HepG2 (cell line): ENCODE results near the gene WDR53. TPM values are rescaled to one million over a fixed set of nuclear protein-coding genes. Genes with fewer than 3 reads are reported as not detected.

Experiments
- ATAC-seq: fragments of 200-7000 bp; cut with Tn5 transposase; 3 replicates; pipeline ENCODE4 v1.9.1; 2020; ENCODE audit warnings: mild to moderate bottlenecking, moderate library complexity
- BruUV-seq: library from RNA; stranded (reverse); fragments of 400-500 nt; replicated peaks from 2 replicates; lab custom pipeline; 2021; lab: Mats Ljungman, UMichigan
- CTCF ChIA-PET: fragments of 300-600 bp; formaldehyde crosslinking; extraction: SDS; loops from one replicate; lab custom pipeline; 2021; ENCODE audit warnings: low total read pairs, inconsistent platforms, low intra/inter-chr PET ratio; lab: Yijun Ruan, JAX
- POLR2A ChIA-PET: fragments of 350-600 bp; sonication (Branson Sonifier 250); formaldehyde crosslinking; loops from one replicate; lab custom pipeline; 2020; ENCODE audit warnings: antibody characterized with exemption, inconsistent platforms; lab: Yijun Ruan, JAX
- DNase-seq: peaks from one replicate; pipeline ENCODE4 v3.0.0-alpha.2; 2015; ENCODE audit warnings: low spot score
- FAIRE-seq: peaks from 3 replicates; lab custom pipeline; 2011; peaks lifted over from hg19 to GRCh38; lab: Jason Lieb, UNC
- H2AFZ ChIP-seq: one replicate; pipeline ENCODE4 v1.6.1; 2011; ENCODE audit warnings: low read length, inconsistent platforms
- H3K27ac ChIP-seq: fragments of 300-600 bp; 3 replicates; pipeline ENCODE4 v1.8.0; 2011; ENCODE audit warnings: mixed run types, mild to moderate bottlenecking, mixed read lengths, low read length, inconsistent platforms; ENCODE audit not compliant: insufficient read depth; ENCODE audit errors: extremely low read length
- H3K27me3 ChIP-seq, 2 experiments: fragments of 200-600 bp in 1 of 2; 2 replicates in 1 of 2; 3 replicates in 1 of 2; pipeline versions ENCODE4 v1.6.0 to v1.8.0; 2011; ENCODE audit warnings: low read length in 2 of 2, mild to moderate bottlenecking in 2 of 2, moderate library complexity in 2 of 2, inconsistent platforms in 1 of 2; ENCODE audit not compliant: insufficient read depth in 2 of 2, control insufficient read depth in 1 of 2
- H3K36me3 ChIP-seq, 2 experiments: fragments of 200-600 bp in 1 of 2; replicated peaks in 1 of 2; 2 replicates in 1 of 2; 3 replicates in 1 of 2; pipeline versions ENCODE4 v1.5.1 to v1.8.0; 2011; ENCODE audit warnings: low read length in 2 of 2, inconsistent platforms in 1 of 2; ENCODE audit not compliant: insufficient read depth in 2 of 2, control insufficient read depth in 1 of 2
- H3K4me1 ChIP-seq: 2 replicates; pipeline ENCODE4 v1.5.1; 2012; ENCODE audit warnings: low read length, inconsistent platforms; ENCODE audit not compliant: insufficient read depth
- H3K4me2 ChIP-seq: 2 replicates; pipeline ENCODE4 v1.6.0; 2011; ENCODE audit warnings: low read depth, low read length, inconsistent platforms
- H3K4me3 ChIP-seq, 3 experiments: fragments of 200-600 bp in 1 of 3; sonication (generic), shearing (Covaris generic) in 1 of 3; replicated peaks in 1 of 3; 2 replicates each; pipeline ENCODE4 v1.5.1; 2011 to 2016; ENCODE audit warnings: low read length in 3 of 3, inconsistent platforms in 2 of 3, low read depth in 2 of 3, mild to moderate bottlenecking in 2 of 3, control low read depth in 1 of 3, mixed read lengths in 1 of 3; ENCODE audit not compliant: insufficient read depth in 1 of 3
- H3K79me2 ChIP-seq: one replicate; pipeline ENCODE4 v1.6.1; 2011; ENCODE audit warnings: low read length, inconsistent platforms; ENCODE audit not compliant: insufficient read depth
- H3K9ac ChIP-seq: 2 replicates; pipeline ENCODE4 v1.6.0; 2011; ENCODE audit warnings: mild to moderate bottlenecking, low read depth, low read length, inconsistent platforms; ENCODE audit not compliant: insufficient read depth
- H3K9me3 ChIP-seq: 2 replicates; pipeline ENCODE4 v1.5.1; 2012; ENCODE audit warnings: mild to moderate bottlenecking, low read length
- H4K20me1 ChIP-seq: 2 replicates; pipeline ENCODE4 v1.6.0; 2011; ENCODE audit warnings: inconsistent platforms, mild to moderate bottlenecking, low read length, moderate library complexity; ENCODE audit not compliant: insufficient read depth
- JUN ChIP-seq: sonication (generic); formaldehyde crosslinking; IDR thresholded peaks from 2 replicates; pipeline ENCODE4 v1.4.0; 2020; ENCODE audit warnings: mild to moderate bottlenecking, missing genetic modification reagents
- MAFF ChIP-seq: IDR thresholded peaks from 2 replicates; pipeline ENCODE4 v1.6.1; 2011; ENCODE audit warnings: low read depth, low read length, improper control_type of control experiment
- MAFK ChIP-seq, 2 experiments: IDR thresholded peaks in 1 of 2; conservative IDR thresholded peaks in 1 of 2; 2 replicates each; pipeline ENCODE4 v1.6.1; 2011; ENCODE audit warnings: improper control_type of control experiment in 2 of 2, low read length in 2 of 2
- NFIC ChIP-seq: IDR thresholded peaks from 2 replicates; pipeline ENCODE4 v1.6.1; 2012; ENCODE audit warnings: mild to moderate bottlenecking, low read length, inconsistent platforms
- NR2F6 ChIP-seq, 2 experiments: IDR thresholded peaks; 2 replicates each; pipeline ENCODE4 v1.6.1; 2016; ENCODE audit warnings: antibody characterized with exemption in 1 of 2, mild to moderate bottlenecking in 1 of 2
- PBX3 ChIP-seq: sonication (generic); formaldehyde crosslinking; IDR thresholded peaks from 2 replicates; pipeline ENCODE4 v1.8.1; 2023; ENCODE audit warnings: missing genetic modification reagents, inconsistent platforms, borderline replicate concordance
- TBX2 ChIP-seq: sonication (generic); formaldehyde crosslinking; IDR thresholded peaks from 2 replicates; pipeline ENCODE4 v1.5.0; 2020; ENCODE audit warnings: missing genetic modification reagents, mild to moderate bottlenecking, borderline replicate concordance
- UBTF ChIP-seq: sonication (generic); formaldehyde crosslinking; IDR thresholded peaks from 2 replicates; pipeline ENCODE4 v1.4.0; 2020; ENCODE audit warnings: mild to moderate bottlenecking, missing genetic modification reagents
- ZBTB34 ChIP-seq: sonication (generic); formaldehyde crosslinking; IDR thresholded peaks from 2 replicates; pipeline ENCODE4 v1.8.0; 2022; ENCODE audit warnings: mild to moderate bottlenecking, missing genetic modification reagents
- ZNF598 ChIP-seq: sonication (generic); formaldehyde crosslinking; IDR thresholded peaks from 2 replicates; pipeline ENCODE4 v1.5.1; 2020; ENCODE audit warnings: mild to moderate bottlenecking, missing genetic modification reagents, borderline replicate concordance
- ZNF784 ChIP-seq: sonication (generic); formaldehyde crosslinking; IDR thresholded peaks from 2 replicates; pipeline ENCODE4 v1.5.1; 2020; ENCODE audit warnings: missing genetic modification reagents, mild to moderate bottlenecking, borderline replicate concordance
- ZNF883 ChIP-seq: sonication (generic); formaldehyde crosslinking; IDR thresholded peaks from 2 replicates; pipeline ENCODE4 v1.5.1; 2020; ENCODE audit warnings: mild to moderate bottlenecking, missing genetic modification reagents; ENCODE audit errors: not compliant biosample characterization
- WGBS: methylation state at CpG from one replicate; pipeline ENCODE4 v1.1.6; 2017; ENCODE audit warnings: low lambda C conversion rate; 5-methylcytosine and 5-hydroxymethylcytosine counted together
- in situ Hi-C: cut with HindIII; loops from 2 replicates; pipeline ENCODE4 v1.10.0; 2017; ENCODE audit warnings: low pct_unique_long_range_greater_than_20kb; ENCODE audit not compliant: extremely low pct_ligation_motif_present
- intact Hi-C: fragments of 100-400 bp; cut with micrococcal nuclease; formaldehyde crosslinking; loops from one replicate; pipeline ENCODE4 v1.10.0; 2022; ENCODE audit not compliant: unreplicated experiment
- polyA plus RNA-seq, 8 experiments: library from polyadenylated mRNA; depleted of rRNA in 3 of 8; stranded (reverse) in 7 of 8; unstranded in 1 of 8; fragments of >200 nt; fragmentation: Illumina TruSeq in 4 of 8; extraction: Trizol in 4 of 8; gene quantifications; 2 replicates each; pipeline versions ENCODE4 v1.2.1 to v1.2.3, GENCODE V29; 2011 to 2016; ENCODE audit warnings: low read depth in 4 of 8, missing spikeins in 1 of 8, mixed read lengths in 1 of 8; ENCODE audit not compliant: insufficient read depth in 1 of 8
- total RNA-seq, 5 experiments: library from RNA; depleted of rRNA; stranded (reverse); fragments of >200 nt; fragmentation: Illumina TruSeq; extraction: Trizol; gene quantifications; 2 replicates each; pipeline ENCODE4 v1.2.3, GENCODE V29; 2016; ENCODE audit warnings: low read depth in 1 of 5

The WDR53 gene
- total and polyA plus RNA-seq, 2 of the 13 experiments (the other 11 are each of a cell fraction or from before 2014, with no cell fraction given) = 3.5 to 7.7 TPM

- ChIA-PET POLR2A (no interaction called here), CTCF (no interaction called here)
- Histone ChIP-seq H3K4me2 (no peak overlapping the region), H3K4me1 (peaks cover 9% of the 10 kb centered on the region), H3K27ac (no peak overlapping the region), H3K9ac (no peak overlapping the region), H4K20me1 (no peaks in the 10 kb centered on the region), H3K4me3 (no peak overlapping the region), H3K79me2 (peaks cover 13% of the 10 kb centered on the region), H3K9me3 (no peaks in the 10 kb centered on the region), H3K36me3 (peaks cover 2 to 6% of the 10 kb centered on the region in 2 experiments; a peak in 1 of 5 replicates), H3K27me3 (peaks cover 0 to 3% of the 10 kb centered on the region in 2 experiments; a peak in 1 of 5 replicates), H2AFZ (no peak overlapping the region)
- no peak for ATAC-seq
- FAIRE-seq = no peak
- 98% methylated on average over 9 of the region's 9 CpGs for WGBS
- in situ Hi-C loops = no loop called here
- DNase-seq = no peak
- intact Hi-C loops = no loop called here
- no peak for TF ChIP-seq ZNF784
- TF ChIP-seq NR2F6 (IDR thresholded peaks at IDR 0.05) = no peak
- TF ChIP-seq NR2F6 (CRISPR knock-in tag; IDR thresholded peaks at IDR 0.05) = no peak
- peak; percentile 70 for TF ChIP-seq MAFF
- peak; percentile 65 to 79; a peak in 3 of 4 replicates for TF ChIP-seq MAFK (conservative IDR thresholded peaks at IDR 0.05 in 1 of 2, IDR thresholded peaks at IDR 0.05 in 1 of 2; ENCODE audit: low read length in 2 of 2)
- no TSS peak for BruUV-seq
Observed at GRCh38 chr3:196563721-196564225, 4.6 kb downstream of the WDR53 start.

- no peak for DNase-seq
- Histone ChIP-seq H3K27ac (no peak overlapping the region), H3K79me2 (no peaks in the 10 kb centered on the region), H3K36me3 (peaks cover 2 to 6% of the 10 kb centered on the region in 2 experiments; a peak in 1 of 5 replicates), H3K4me2 (no peak overlapping the region), H3K4me3 (no peak overlapping the region), H2AFZ (no peak overlapping the region), H3K4me1 (no peaks in the 10 kb centered on the region), H3K9ac (no peak overlapping the region), H4K20me1 (no peaks in the 10 kb centered on the region), H3K9me3 (no peaks in the 10 kb centered on the region), H3K27me3 (no peaks in the 10 kb centered on the region)
- in situ Hi-C loops (no loop called here), intact Hi-C loops (no loop called here)
- POLR2A ChIA-PET = no interaction called here
- no peak for ATAC-seq
- WGBS = 79% methylated on average over 3 of the region's 3 CpGs
- CTCF ChIA-PET = no interaction called here
- no TSS peak for BruUV-seq
- FAIRE-seq = no peak
- no peak for TF ChIP-seq PBX3 (CRISPR knock-in tag)
- no peak for TF ChIP-seq NFIC
- TF ChIP-seq JUN (CRISPR knock-in tag) = no peak
- no peak for TF ChIP-seq ZNF883
- TF ChIP-seq TBX2 (CRISPR knock-in tag) = no peak
- TF ChIP-seq UBTF (CRISPR knock-in tag) = no peak
- TF ChIP-seq ZNF598 (CRISPR knock-in tag) = no peak
- TF ChIP-seq ZBTB34 (CRISPR knock-in tag) = no peak
Observed at GRCh38 chr3:196559826-196560225, 8.5 kb downstream of the WDR53 start.
